HG03095 (cell line): Measurements from ENCODE around the gene JADE1.

Experiments used
- ATAC-seq: cut with Tn5 transposase; IDR thresholded peaks from one replicate; pipeline ENCODE4 v1.9.1; 2021; ENCODE audit warnings: moderate library complexity; ENCODE audit not compliant: unreplicated experiment

JADE1 gene

GRCh38 chr4:128868758-128869157 is 59.3 kb downstream of the JADE1 start:
- ATAC-seq = no peak

DNA sequence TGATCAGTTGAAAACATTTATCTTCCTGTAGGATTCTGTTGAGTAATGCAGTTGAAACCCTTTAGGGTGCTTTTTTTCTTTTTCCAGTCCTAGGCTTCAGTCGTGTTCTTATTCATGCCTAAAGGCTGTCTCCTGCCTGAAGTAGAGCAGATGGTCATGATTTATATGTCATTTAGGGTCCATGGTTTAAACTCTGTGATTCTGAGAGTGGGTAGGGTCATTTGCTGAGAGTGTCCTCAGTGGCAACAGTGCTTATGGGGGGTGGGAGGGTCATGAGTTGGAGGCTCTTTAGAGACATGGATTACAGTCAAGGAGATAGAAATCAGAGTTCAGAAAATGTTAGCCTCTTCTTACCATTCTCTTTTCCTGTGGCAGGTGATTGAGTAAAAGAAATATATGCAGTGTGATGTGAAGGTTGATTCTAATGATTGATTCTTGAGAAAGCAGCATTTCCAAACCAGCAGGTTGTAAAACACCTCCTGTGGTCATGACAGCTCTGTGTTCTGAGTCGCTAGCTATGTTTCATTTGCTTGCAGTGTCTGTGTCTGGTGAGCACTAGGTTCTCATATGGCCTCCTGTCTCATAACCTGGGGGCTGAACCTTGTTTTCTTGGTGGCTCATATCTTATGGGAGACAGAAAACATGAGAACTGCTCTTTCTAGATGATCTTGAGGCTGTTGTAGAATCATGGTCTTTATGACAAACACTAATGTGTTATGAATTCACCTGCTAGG is 60.4 kb downstream of the JADE1 start:
- no peak for ATAC-seq

DNA sequence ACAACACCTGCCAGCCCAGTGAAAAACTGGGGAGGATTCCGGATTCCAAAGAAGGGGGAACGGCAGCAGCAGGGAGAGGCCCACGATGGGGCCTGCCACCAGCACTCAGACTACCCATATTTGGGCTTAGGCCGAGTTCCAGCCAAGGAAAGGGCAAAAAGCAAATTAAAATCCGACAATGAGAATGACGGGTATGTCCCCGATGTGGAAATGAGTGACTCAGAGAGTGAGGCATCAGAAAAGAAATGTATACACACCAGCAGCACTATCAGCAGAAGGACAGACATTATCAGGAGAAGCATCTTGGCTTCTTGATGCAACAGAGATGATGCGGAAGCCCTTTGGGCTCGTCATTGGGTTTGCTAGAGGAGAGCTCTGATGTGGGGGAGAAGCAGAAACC is 62.4 kb downstream of the JADE1 start:
- no peak for ATAC-seq

DNA sequence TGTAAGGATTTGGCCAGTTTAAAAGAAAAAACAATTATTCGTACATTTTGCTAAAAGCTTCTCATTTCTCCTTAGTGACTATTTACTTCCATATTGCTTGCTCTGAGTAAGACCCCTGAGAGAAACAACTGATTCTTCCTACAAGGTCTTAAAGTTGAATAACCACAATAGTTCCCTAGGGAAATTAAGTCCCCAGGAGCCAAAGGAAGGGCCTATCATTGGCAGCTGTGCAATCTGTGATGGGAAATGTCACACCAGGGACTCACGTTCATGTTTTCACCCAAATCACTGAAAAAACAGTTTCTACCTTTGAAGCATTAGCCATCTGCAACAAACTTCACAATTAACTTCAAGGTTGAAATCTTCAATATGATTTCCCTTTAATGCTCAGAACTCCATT is 66.7 kb downstream of the JADE1 start:
- no peak for ATAC-seq

DNA sequence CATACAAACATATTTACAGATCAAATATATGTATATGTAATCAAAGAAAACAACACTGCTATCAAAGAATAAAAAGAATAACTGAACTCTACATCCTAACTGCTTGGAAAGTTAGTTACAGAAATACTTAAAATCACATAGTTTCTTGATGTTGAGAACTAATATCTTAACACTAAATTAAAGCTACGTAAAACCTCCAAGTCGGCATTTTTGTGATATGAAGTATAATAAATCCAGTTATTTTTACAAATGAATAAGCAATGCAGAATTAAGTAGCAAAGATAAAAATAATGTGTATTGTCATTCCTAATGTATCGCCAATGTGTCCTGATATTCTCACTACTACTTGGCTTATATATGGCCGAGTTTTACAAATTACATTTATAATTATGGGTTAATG is 68.4 kb downstream of the JADE1 start:
- ATAC-seq = no peak

- no peak for ATAC-seq
These were observed 69.8 kb downstream of the JADE1 start for GRCh38 chr4:128879283-128879682.

GRCh38 chr4:128879971-128880370 is 70.5 kb downstream of the JADE1 start:
- no peak for ATAC-seq

DNA sequence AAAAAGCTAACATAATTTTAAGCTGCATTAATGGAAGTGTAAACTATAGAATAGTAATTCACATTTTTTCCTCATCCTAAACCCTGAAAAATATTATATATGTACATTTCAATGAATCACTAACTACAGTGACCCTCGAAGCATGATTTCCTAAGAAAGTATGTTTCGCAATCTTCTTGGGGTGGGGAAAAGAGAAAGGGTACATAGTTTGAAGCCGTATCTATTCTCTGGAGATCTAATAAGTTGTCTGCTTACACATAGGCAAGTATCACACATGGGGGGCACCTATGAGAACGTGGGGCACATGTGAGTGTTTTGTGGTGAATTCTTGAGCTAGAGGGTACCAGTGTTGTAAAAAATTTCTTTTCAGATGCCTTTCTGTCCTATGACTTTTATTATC is 71.2 kb downstream of the JADE1 start:
- no peak for ATAC-seq

- no peak for ATAC-seq
These were observed 95.3 kb downstream of the JADE1 start for GRCh38 chr4:128904821-128905220.

DNA sequence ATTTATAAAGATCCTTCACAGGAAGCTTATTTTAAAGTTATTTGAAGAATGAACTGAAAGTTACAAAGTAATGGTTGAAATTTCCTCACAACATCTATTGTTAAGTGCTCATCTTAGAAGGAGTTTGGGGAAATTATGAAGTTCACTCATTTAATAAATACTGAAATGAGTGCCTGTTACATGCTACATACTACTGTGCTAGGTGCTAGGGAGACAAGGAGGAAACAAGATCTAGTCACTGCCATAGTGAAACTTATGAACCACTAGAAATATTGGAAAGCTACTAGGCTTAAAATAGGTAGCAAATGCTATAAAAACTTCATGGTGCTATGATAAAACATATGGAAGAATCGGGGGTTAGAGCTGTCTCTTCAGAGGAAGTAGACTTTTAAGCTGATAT is 97.1 kb downstream of the JADE1 start:
- ATAC-seq = no peak

- ATAC-seq = no peak
These were observed 98.5 kb downstream of the JADE1 start for GRCh38 chr4:128907981-128908380.

DNA sequence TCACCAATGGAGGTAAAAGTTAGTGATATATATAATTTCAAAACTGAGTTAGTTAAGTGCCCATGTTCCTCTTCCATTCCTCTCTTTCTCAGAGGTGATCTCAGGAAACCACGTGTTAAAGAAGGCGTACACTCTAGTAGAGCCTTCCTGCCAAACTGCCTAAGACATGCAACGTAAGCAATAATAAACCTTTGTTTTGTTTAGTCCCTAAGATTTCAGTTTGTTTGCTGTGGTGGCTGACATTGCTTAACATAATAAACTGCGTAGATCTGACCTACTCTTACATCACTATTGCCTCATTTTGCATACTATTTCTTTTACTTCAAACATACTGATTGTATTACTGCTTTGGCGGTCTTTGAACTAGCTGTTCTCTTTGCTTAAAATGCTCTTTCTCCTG is 99.2 kb downstream of the JADE1 start:
- ATAC-seq = no peak

DNA sequence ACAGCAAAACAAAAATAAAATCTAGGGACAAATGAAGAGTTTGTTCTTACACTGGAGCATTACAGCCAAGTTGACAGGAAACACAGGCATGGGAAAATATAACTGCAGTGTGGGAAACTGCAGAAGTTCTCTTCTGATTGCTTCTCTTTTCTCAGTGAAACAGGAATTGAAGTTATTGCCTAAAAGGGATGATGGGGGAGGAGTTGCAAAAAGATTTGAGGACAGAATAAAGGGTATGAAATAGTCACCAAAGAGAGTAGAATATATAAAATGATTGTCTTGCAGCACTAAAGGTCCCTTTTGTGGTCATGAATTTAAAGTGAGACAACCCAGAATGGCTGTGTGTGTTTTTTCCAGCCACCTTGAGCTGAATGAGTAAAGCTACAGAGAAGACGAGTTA is 103.7 kb downstream of the JADE1 start:
- ATAC-seq = no peak

DNA sequence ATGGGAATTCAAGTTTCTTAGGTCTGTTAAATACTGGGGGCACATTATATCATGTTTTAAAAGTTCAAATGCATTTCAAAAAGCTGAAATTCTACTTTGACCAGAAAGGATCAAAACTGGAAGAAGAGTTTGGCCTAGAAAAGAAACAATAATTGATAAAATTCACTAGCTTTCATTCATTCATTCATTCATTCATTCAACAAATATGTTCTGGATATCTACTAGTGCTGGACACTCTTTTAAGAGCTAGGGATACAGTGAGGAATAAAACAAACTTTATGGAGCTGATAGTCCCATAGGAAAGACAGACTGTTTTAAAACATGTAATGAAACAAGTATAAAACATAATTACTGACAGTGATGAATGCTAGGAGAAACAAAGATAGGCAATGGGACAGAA is 106.0 kb downstream of the JADE1 start:
- no peak for ATAC-seq

DNA sequence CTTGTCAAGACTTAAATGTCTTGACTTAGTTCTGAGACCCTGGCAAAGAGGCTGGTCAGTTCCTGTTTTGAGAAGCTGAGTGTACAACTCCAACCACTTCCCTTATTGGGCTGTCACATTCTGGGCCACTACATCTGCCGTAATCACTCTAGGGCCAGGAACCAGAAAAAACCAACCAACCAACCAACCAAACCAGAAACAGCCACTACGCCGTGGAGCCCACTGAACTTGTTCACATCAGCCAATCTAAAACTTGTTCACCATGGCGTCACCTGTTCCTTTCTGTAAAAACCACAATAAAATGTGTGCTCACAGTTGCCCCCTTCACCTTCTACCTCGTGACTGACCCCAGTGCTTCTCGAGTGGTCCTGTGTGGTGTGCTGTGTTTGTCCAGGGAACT is 107.3 kb downstream of the JADE1 start:
- peak; percentile 65 for ATAC-seq

GRCh38 chr4:128917781-128918180 is 108.3 kb downstream of the JADE1 start:
- peak; percentile 72 for ATAC-seq

GRCh38 chr4:128921954-128922353 is 112.5 kb downstream of the JADE1 start:
- no peak for ATAC-seq
